Activated CD4-positive, alpha-beta T cell treated with anti-CD3 and anti-CD28 coated beads, Interleukin-2, amount 50 U/mL, for 24 hours (primary cell): ENCODE data around the gene SRSF5.

Source experiments
- DNase-seq, 2 donors: peaks; one replicate each; pipeline ENCODE4 v3.0.0-alpha.2; 2020; ENCODE audit warnings: low read depth in 1 of 2, low spot score in 1 of 2

The SRSF5 gene

GRCh38 chr14:69769623-69770022 is 2.7 kb downstream of the SRSF5 start:
- DNase-seq = no peak

GRCh38 chr14:69770559-69770958 is 3.6 kb downstream of the SRSF5 start:
- no peak for DNase-seq

- DNase-seq = no peak
Observed at GRCh38 chr14:69771136-69771535, 4.2 kb downstream of the SRSF5 start.

GRCh38 chr14:69772082-69773017 is 5.4 kb downstream of the SRSF5 start:
- no peak for DNase-seq

GRCh38 chr14:69773571-69774276 is 6.8 kb downstream of the SRSF5 start:
- DNase-seq = no peak

- DNase-seq = no peak
Observed at GRCh38 chr14:69775012-69775411, 8.1 kb downstream of the SRSF5 start.

- DNase-seq = no peak
Observed at GRCh38 chr14:69776875-69777453, 10.0 kb downstream of the SRSF5 start.

- no peak for DNase-seq
Observed at GRCh38 chr14:69779088-69779487, 12.1 kb downstream of the SRSF5 start.

GRCh38 chr14:69780092-69780491 is 13.2 kb downstream of the SRSF5 start:
- no peak for DNase-seq

GRCh38 chr14:69780952-69781351 is 14.0 kb downstream of the SRSF5 start:
- no peak for DNase-seq

- no peak for DNase-seq
Observed at GRCh38 chr14:69784942-69785341, 18.0 kb downstream of the SRSF5 start.

- DNase-seq = no peak
Observed at GRCh38 chr14:69786603-69787002, 19.7 kb downstream of the SRSF5 start.

GRCh38 chr14:69789118-69789640 is 22.2 kb downstream of the SRSF5 start:
- DNase-seq = no peak

- DNase-seq = no peak
Observed at GRCh38 chr14:69792887-69793421, 26.0 kb downstream of the SRSF5 start.

- no peak for DNase-seq
Observed at GRCh38 chr14:69794791-69795190, 27.8 kb downstream of the SRSF5 start.

- DNase-seq = no peak
Observed at GRCh38 chr14:69795691-69796090, 28.7 kb downstream of the SRSF5 start.

- DNase-seq = no peak
Observed at GRCh38 chr14:69796797-69797500, 30.0 kb downstream of the SRSF5 start, which contains the start of gene SLC10A1. Gene SLC10A1, minus strand, starts transcription at chr14:69797241. Its CDS starts 86 bp downstream, at chr14:69797155.

GRCh38 chr14:69797573-69798338 is 30.8 kb downstream of the SRSF5 start:
- DNase-seq = no peak

GRCh38 chr14:69798339-69798735 is 31.4 kb downstream of the SRSF5 start:
- DNase-seq = no peak

GRCh38 chr14:69803753-69804152 is 36.8 kb downstream of the SRSF5 start:
- DNase-seq = no peak
